Natural killer cell (primary cell): ENCODE measurements around the gene DNAH11. TPM values are rescaled to one million over a fixed set of nuclear protein-coding genes. Genes with fewer than 3 reads are reported as not detected.

Experiments
- ATAC-seq, 3 donors: fragments of 150-1000 bp in 2 of 3; fragments of 200-7000 bp in 1 of 3; cut with Tn5 transposase; 1 replicate in 1 of 3; 2 replicates in 2 of 3; pipeline ENCODE4 v1.10.0; 2021; ENCODE audit warnings: mild to moderate bottlenecking in 2 of 3, moderate library complexity in 2 of 3
- DNase-seq, 2 donors: peaks; one replicate each; pipeline versions ENCODE4 v3.0.0 to v3.0.0-alpha.2; 2013 to 2021; ENCODE audit warnings: mixed read lengths in 1 of 2
- H3K27ac ChIP-seq: one replicate; pipeline ENCODE4 v1.5.1; 2013; ENCODE audit warnings: mild to moderate bottlenecking, low read length
- H3K27me3 ChIP-seq: one replicate; pipeline ENCODE4 v1.6.1; 2013; ENCODE audit warnings: low read length; ENCODE audit not compliant: control insufficient read depth, insufficient read depth
- H3K36me3 ChIP-seq: one replicate; pipeline ENCODE4 v1.6.1; 2013; ENCODE audit warnings: low read length; ENCODE audit not compliant: control insufficient read depth, insufficient read depth
- H3K4me1 ChIP-seq: one replicate; pipeline ENCODE4 v1.6.1; 2013; ENCODE audit warnings: low read length; ENCODE audit not compliant: control insufficient read depth, insufficient read depth
- H3K4me3 ChIP-seq: one replicate; pipeline ENCODE4 v1.5.1; 2013; ENCODE audit warnings: low read length
- H3K9me3 ChIP-seq: one replicate; pipeline ENCODE4 v1.6.1; 2013; ENCODE audit warnings: low read length; ENCODE audit not compliant: control insufficient read depth, insufficient read depth
- H3K27ac Mint-ChIP-seq, 2 donors: one replicate each; pipeline ENCODE4 v1.8.0; 2022; ENCODE audit warnings: mild to moderate bottlenecking in 2 of 2, mixed read lengths in 2 of 2, moderate library complexity in 1 of 2
- H3K27me3 Mint-ChIP-seq, 2 donors: one replicate each; pipeline ENCODE4 v1.8.0; 2022; ENCODE audit warnings: low read depth in 2 of 2, mixed read lengths in 2 of 2
- H3K36me3 Mint-ChIP-seq: one replicate; pipeline ENCODE4 v1.8.0; 2022; ENCODE audit warnings: mixed read lengths
- H3K4me1 Mint-ChIP-seq, 2 donors: one replicate each; pipeline ENCODE4 v1.8.0; 2022; ENCODE audit warnings: mixed read lengths in 2 of 2
- H3K4me3 Mint-ChIP-seq: one replicate; pipeline ENCODE4 v1.8.0; 2022; ENCODE audit warnings: mild to moderate bottlenecking, moderate library complexity, mixed read lengths
- H3K9me3 Mint-ChIP-seq, 2 donors: one replicate each; pipeline ENCODE4 v1.8.0; 2022; ENCODE audit warnings: mixed read lengths in 2 of 2
- CTCF ChIP-seq: fragments of 200-600 bp; IDR thresholded peaks from one replicate; pipeline ENCODE4 v1.8.0; 2022; ENCODE audit warnings: antibody characterized with exemption
- WGBS: methylation state at CpG from one replicate; pipeline ENCODE4 v1.1.7; 2013; ENCODE audit warnings: missing lambda C conversion rate; ENCODE audit not compliant: insufficient coverage; 5-methylcytosine and 5-hydroxymethylcytosine counted together
- intact Hi-C: fragments of 100-400 bp; cut with micrococcal nuclease; formaldehyde crosslinking; loops from one replicate; pipeline ENCODE4 v1.14.2; 2022
- total RNA-seq, 4 donors: library from RNA; stranded (reverse); fragments of 120-200 nt in 1 of 4; gene quantifications; one replicate each; pipeline versions ENCODE4 v1.2.3 to v1.2.4, GENCODE V29; 2013 to 2022

The DNAH11 gene
- total RNA-seq, 3 donors from 2014 or later (not counting 1 experiment from before 2014, with no cell fraction given): 0.09 to 0.48 (median 0.39) TPM

GRCh38 chr7:21893401-21893800 lies 350.6 kb downstream of the DNAH11 start:
- Mint-ChIP-seq H3K4me1 (peaks cover 10% of the 10 kb centered on the region in 2 donors), H3K36me3 (peaks cover 9% of the 10 kb centered on the region), H3K27ac (no peak overlapping the region), H3K4me3 (no peak overlapping the region), H3K27me3 (no peaks in the 10 kb centered on the region), H3K9me3 (peaks cover 4 to 6% of the 10 kb centered on the region in 2 donors)
- TF ChIP-seq CTCF: no peak
- Histone ChIP-seq H3K27me3 (no peaks in the 10 kb centered on the region), H3K27ac (no peak overlapping the region), H3K4me1 (peaks cover 10% of the 10 kb centered on the region), H3K36me3 (no peaks in the 10 kb centered on the region), H3K9me3 (no peaks in the 10 kb centered on the region), H3K4me3 (no peak overlapping the region)
- DNase-seq (no peak), ATAC-seq (no peak)
- 96% methylated on average over 2 of the region's 3 CpGs for WGBS
- intact Hi-C loops: no loop called here

GRCh38 chr7:21898265-21898930 lies 355.6 kb downstream of the DNAH11 start:
- no peak for TF ChIP-seq CTCF
- H3K36me3 Mint-ChIP-seq: peaks cover 10% of the 10 kb centered on the region
- peak overlapping the region; percentile 94 to 97 for H3K27ac Mint-ChIP-seq
- peaks cover 6% of the 10 kb centered on the region in 2 donors for H3K9me3 Mint-ChIP-seq
- ATAC-seq: peak; percentile 82 to 90 (median 89)
- H3K27ac ChIP-seq: peak overlapping the region; percentile 85
- H3K4me1 ChIP-seq: peaks cover 15% of the 10 kb centered on the region
- peak overlapping the region; percentile 93 for H3K4me3 Mint-ChIP-seq
- peaks cover 20 to 21% of the 10 kb centered on the region in 2 donors for H3K4me1 Mint-ChIP-seq
- peak in 1 of 2 donors; percentile 63 for DNase-seq
- no peaks in the 10 kb centered on the region for H3K27me3 ChIP-seq
- no peaks in the 10 kb centered on the region for H3K9me3 ChIP-seq
- H3K4me3 ChIP-seq: peak overlapping the region; percentile 23
- WGBS: 53% methylated on average over 17 of the region's 17 CpGs
- intact Hi-C loops: no loop called here
- no peaks in the 10 kb centered on the region for H3K27me3 Mint-ChIP-seq
- H3K36me3 ChIP-seq: no peaks in the 10 kb centered on the region

GRCh38 chr7:21902240-21902639 lies 359.4 kb downstream of the DNAH11 start:
- Mint-ChIP-seq H3K4me1 (peaks cover 20 to 21% of the 10 kb centered on the region in 2 donors), H3K27me3 (no peaks in the 10 kb centered on the region), H3K9me3 (peaks cover 6% of the 10 kb centered on the region in 2 donors), H3K36me3 (peaks cover 10% of the 10 kb centered on the region), H3K27ac (no peak overlapping the region), H3K4me3 (no peak overlapping the region)
- Histone ChIP-seq H3K27ac (no peak overlapping the region), H3K4me1 (peaks cover 13% of the 10 kb centered on the region), H3K27me3 (no peaks in the 10 kb centered on the region), H3K36me3 (no peaks in the 10 kb centered on the region), H3K9me3 (no peaks in the 10 kb centered on the region), H3K4me3 (no peak overlapping the region)
- 95% methylated on average over 5 of the region's 5 CpGs for WGBS
- no peak for DNase-seq
- ATAC-seq: no peak
- intact Hi-C loops: no loop called here
- TF ChIP-seq CTCF: no peak
